Measurements from ENCODE around the gene PACC1.

DNA sequence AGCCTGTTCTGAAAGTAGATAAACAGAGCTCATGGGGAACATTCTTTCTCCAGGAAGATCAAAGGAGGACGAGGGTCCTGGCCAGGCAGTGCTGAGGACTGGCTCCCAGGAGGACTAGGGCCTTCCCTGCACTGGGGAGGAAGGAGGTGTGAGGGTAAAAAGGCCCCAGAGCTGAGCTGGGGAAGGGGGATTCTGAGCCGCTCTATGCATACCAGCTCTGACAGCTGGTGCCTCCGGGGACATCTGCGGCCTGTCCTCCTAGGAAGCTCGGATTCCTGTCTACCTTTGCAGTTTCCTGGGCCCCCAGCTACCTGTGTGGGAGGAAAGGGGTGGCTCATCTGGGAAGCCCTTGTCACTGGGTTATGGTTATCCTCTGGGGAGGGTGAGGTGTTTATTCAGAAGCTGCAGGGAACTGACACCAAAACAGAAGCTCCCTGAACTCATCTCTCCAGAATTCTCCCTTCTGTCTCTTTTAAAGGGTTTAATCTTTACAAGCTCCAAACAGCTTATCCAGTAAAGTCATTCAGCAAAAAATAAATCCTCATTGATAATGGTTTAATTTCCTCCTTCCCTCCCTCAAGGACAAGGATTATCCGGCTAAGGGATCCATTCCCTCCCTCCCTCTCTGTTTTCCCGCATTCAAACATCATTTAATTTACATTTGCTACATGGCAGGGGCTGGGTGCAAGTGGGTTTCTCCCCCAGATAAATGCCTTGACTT is 49.0 kb upstream of the PACC1 start:
- TF ChIP-seq, protein P1, sequence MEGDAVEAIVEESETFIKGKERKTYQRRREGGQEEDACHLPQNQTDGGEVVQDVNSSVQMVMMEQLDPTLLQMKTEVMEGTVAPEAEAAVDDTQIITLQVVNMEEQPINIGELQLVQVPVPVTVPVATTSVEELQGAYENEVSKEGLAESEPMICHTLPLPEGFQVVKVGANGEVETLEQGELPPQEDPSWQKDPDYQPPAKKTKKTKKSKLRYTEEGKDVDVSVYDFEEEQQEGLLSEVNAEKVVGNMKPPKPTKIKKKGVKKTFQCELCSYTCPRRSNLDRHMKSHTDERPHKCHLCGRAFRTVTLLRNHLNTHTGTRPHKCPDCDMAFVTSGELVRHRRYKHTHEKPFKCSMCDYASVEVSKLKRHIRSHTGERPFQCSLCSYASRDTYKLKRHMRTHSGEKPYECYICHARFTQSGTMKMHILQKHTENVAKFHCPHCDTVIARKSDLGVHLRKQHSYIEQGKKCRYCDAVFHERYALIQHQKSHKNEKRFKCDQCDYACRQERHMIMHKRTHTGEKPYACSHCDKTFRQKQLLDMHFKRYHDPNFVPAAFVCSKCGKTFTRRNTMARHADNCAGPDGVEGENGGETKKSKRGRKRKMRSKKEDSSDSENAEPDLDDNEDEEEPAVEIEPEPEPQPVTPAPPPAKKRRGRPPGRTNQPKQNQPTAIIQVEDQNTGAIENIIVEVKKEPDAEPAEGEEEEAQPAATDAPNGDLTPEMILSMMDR (conservative IDR thresholded peaks at IDR 0.05 in 1 of 2, IDR thresholded peaks at IDR 0.05 in 1 of 2; ENCODE audit: extremely low read depth in 1 of 2, insufficient read depth in 1 of 2, low read depth in 1 of 2, low read length in 2 of 2) = no peak
- no peak for TF ChIP-seq EZH2 (IDR thresholded peaks at IDR 0.05; ENCODE audit: borderline replicate concordance, low read length)
